Esophagus mucosa (tissue), 1 donor: Measurements from ENCODE around the gene PRKCH. TPM values are rescaled to one million over a fixed set of nuclear protein-coding genes. Genes with fewer than 3 reads are reported as not detected.
A peak's percentile ranks its signal among the peaks of the same experiment; 100 is the strongest.

Experiments
- ATAC-seq: fragments of 200-7000 bp; cut with Tn5 transposase; one replicate; pipeline ENCODE4 v1.9.1; 2020
- total RNA-seq: library from RNA; stranded (reverse); gene quantifications from one replicate; pipeline ENCODE4 v1.2.4, GENCODE V29; 2023
- donor health status: DM: yes; HTN: yes; CAD: no.

The PRKCH gene
- total RNA-seq, 1 donor from 2014 or later = 48.2 TPM

GRCh38 chr14:61556455-61556854 lies 235.1 kb downstream of the PRKCH start:
- ATAC-seq = peak; percentile 6

- ATAC-seq = no peak
Observed at GRCh38 chr14:61557262-61557661, 235.9 kb downstream of the PRKCH start.

GRCh38 chr14:61557854-61558253 lies 236.5 kb downstream of the PRKCH start:
- no peak for ATAC-seq

- no peak for ATAC-seq
Observed at GRCh38 chr14:61558271-61558670, 236.9 kb downstream of the PRKCH start.

GRCh38 chr14:61559641-61560201 lies 238.3 kb downstream of the PRKCH start:
- ATAC-seq = no peak

GRCh38 chr14:61560323-61560722 lies 238.9 kb downstream of the PRKCH start:
- ATAC-seq = no peak

- ATAC-seq = no peak
Observed at GRCh38 chr14:61561104-61561503, 239.7 kb downstream of the PRKCH start.

- ATAC-seq = peak; percentile 62
Observed at GRCh38 chr14:61561657-61562276, 240.4 kb downstream of the PRKCH start.

- peak; percentile 84 for ATAC-seq
Observed at GRCh38 chr14:61562321-61563161, 241.2 kb downstream of the PRKCH start.

GRCh38 chr14:61563162-61563511 lies 241.8 kb downstream of the PRKCH start:
- ATAC-seq = no peak

- peak; percentile 39 for ATAC-seq
Observed at GRCh38 chr14:61563880-61564617, 242.7 kb downstream of the PRKCH start.

- peak; percentile 69 for ATAC-seq
Observed at GRCh38 chr14:61564618-61565091, 243.3 kb downstream of the PRKCH start.

GRCh38 chr14:61565181-61565580 lies 243.8 kb downstream of the PRKCH start:
- no peak for ATAC-seq

- ATAC-seq = no peak
Observed at GRCh38 chr14:61565836-61566536, 244.6 kb downstream of the PRKCH start.

- ATAC-seq = no peak
Observed at GRCh38 chr14:61566537-61567225, 245.3 kb downstream of the PRKCH start.

GRCh38 chr14:61567838-61568571 lies 246.6 kb downstream of the PRKCH start:
- ATAC-seq = no peak

GRCh38 chr14:61568572-61569011 lies 247.2 kb downstream of the PRKCH start:
- ATAC-seq = peak; percentile 73

- ATAC-seq = no peak
Observed at GRCh38 chr14:61569308-61569707, 247.9 kb downstream of the PRKCH start.

GRCh38 chr14:61569812-61570548 lies 248.6 kb downstream of the PRKCH start:
- peak; percentile 82 for ATAC-seq
